Neural crest cell (in vitro differentiated cells): ENCODE results near the gene TMEM170A. TPM values are rescaled to one million over a fixed set of nuclear protein-coding genes. Genes with fewer than 3 reads are reported as not detected.
"Not testable (repeated sequence)": the region's sequence is repeated elsewhere in the genome, so short reads cannot be mapped to it uniquely, and the experiment has no call there.

Source experiments
- DNase-seq: peaks from one replicate; pipeline ENCODE4 v3.0.0; 2021; ENCODE audit warnings: low read depth, mixed read lengths, low spot score
- H3K27ac Mint-ChIP-seq: one replicate; pipeline ENCODE4 v1.8.0; 2021; ENCODE audit warnings: mild to moderate bottlenecking, mixed read lengths; ENCODE audit not compliant: unreplicated experiment
- H3K27me3 Mint-ChIP-seq: 2 replicates; pipeline ENCODE4 v1.8.0; 2021; ENCODE audit warnings: low read depth, mild to moderate bottlenecking, mixed read lengths
- H3K36me3 Mint-ChIP-seq: 2 replicates; pipeline ENCODE4 v1.8.0; 2021; ENCODE audit warnings: low read depth, mild to moderate bottlenecking, mixed read lengths
- H3K4me1 Mint-ChIP-seq: 2 replicates; pipeline ENCODE4 v1.8.0; 2021; ENCODE audit warnings: mixed read lengths
- H3K4me3 Mint-ChIP-seq: one replicate; pipeline ENCODE4 v1.8.0; 2021; ENCODE audit warnings: mild to moderate bottlenecking, mixed read lengths
- H3K9me3 Mint-ChIP-seq: 2 replicates; pipeline ENCODE4 v1.8.0; 2021; ENCODE audit warnings: mixed read lengths
- CTCF ChIP-seq: fragments of 200-600 bp; sonication (generic); conservative IDR thresholded peaks from 2 replicates; pipeline ENCODE4 v1.5.0; 2021; ENCODE audit warnings: antibody characterized with exemption, mild to moderate bottlenecking
- long read RNA-seq: library from polyadenylated mRNA; unstranded; transcript quantifications from one replicate; pipeline ENCODE4 v2.0.0, GENCODE V29; 2020
- total RNA-seq: library from RNA; stranded (reverse); gene quantifications from 2 replicates; pipeline ENCODE4 v1.2.1, GENCODE V29; 2021

Gene TMEM170A, protein sequence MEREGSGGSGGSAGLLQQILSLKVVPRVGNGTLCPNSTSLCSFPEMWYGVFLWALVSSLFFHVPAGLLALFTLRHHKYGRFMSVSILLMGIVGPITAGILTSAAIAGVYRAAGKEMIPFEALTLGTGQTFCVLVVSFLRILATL
- 50.5 and 56.4 TPM in 2 replicates for total RNA-seq
- long read RNA-seq, full-length matches to known transcripts = 17 of 29 reads
- long read RNA-seq, partial matches to known transcripts = 7 of 29 reads
- long read RNA-seq, other reads (novel, unspliced or antisense) = 5 of 29 reads

GRCh38 chr16:75464122-75464918 lies at the start of gene TMEM170A:
Gene TMEM170A (minus strand): TSS chr16:75464689. CDS start chr16:75464600, 89 bp downstream.
- H3K9me3 Mint-ChIP-seq = peaks cover 2% of the 10 kb centered on the region
- peaks cover 2% of the 10 kb centered on the region for H3K36me3 Mint-ChIP-seq
- peaks cover 38% of the 10 kb centered on the region for H3K4me1 Mint-ChIP-seq
- no peaks in the 10 kb centered on the region for H3K27me3 Mint-ChIP-seq
- peak; percentile 100 for DNase-seq
- TF ChIP-seq CTCF = peak; percentile 100
- peak within 1 kb of the TSS; percentile 82 for H3K27ac Mint-ChIP-seq
- H3K4me3 Mint-ChIP-seq = peak within 1 kb of the TSS; percentile 97

- DNase-seq = no peak
- Mint-ChIP-seq H3K9me3 (no peaks in the 10 kb centered on the region), H3K27me3 (no peaks in the 10 kb centered on the region), H3K4me1 (peaks cover 6% of the 10 kb centered on the region), H3K4me3 (no peak overlapping the region), H3K36me3 (no peaks in the 10 kb centered on the region), H3K27ac (no peak overlapping the region)
- TF ChIP-seq CTCF = no peak
Observed at GRCh38 chr16:75506574-75506973, 42.1 kb upstream of the TMEM170A start.

DNA sequence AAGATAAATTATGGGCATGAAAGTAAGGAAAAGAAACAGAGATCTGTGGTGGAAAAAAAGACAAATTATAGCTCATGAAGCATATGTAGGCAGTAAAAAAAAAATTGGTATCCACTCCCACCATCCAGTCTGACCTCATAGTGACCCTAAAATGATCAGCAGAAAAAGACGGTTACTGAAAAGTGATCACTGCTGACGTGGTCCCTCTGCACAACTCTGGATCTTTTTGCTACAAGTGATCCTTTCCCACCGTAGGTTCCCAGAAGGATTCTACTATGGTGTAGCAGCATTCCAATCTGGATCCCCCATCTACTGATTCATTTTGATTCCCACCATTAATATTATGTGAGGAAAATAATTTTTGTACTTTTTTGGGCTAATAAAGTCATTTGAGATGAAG lies 41.6 kb upstream of the TMEM170A start:
- no peak for TF ChIP-seq CTCF
- Mint-ChIP-seq H3K27me3 (no peaks in the 10 kb centered on the region), H3K9me3 (no peaks in the 10 kb centered on the region), H3K4me1 (peaks cover 6% of the 10 kb centered on the region), H3K27ac (no peak overlapping the region), H3K4me3 (no peak overlapping the region), H3K36me3 (no peaks in the 10 kb centered on the region)
- DNase-seq = no peak

- H3K9me3 Mint-ChIP-seq = no peaks in the 10 kb centered on the region
- no peak overlapping the region for H3K27ac Mint-ChIP-seq
- H3K4me1 Mint-ChIP-seq = peaks cover 6% of the 10 kb centered on the region
- no peaks in the 10 kb centered on the region for H3K27me3 Mint-ChIP-seq
- no peak for DNase-seq
- no peak for TF ChIP-seq CTCF
- no peak overlapping the region for H3K4me3 Mint-ChIP-seq
- no peaks in the 10 kb centered on the region for H3K36me3 Mint-ChIP-seq
Observed at GRCh38 chr16:75503801-75504200, 39.3 kb upstream of the TMEM170A start.

GRCh38 chr16:75502916-75503605 lies 38.6 kb upstream of the TMEM170A start:
- no peak overlapping the region for H3K4me3 Mint-ChIP-seq
- peaks cover 6% of the 10 kb centered on the region for H3K4me1 Mint-ChIP-seq
- no peaks in the 10 kb centered on the region for H3K9me3 Mint-ChIP-seq
- H3K27me3 Mint-ChIP-seq = no peaks in the 10 kb centered on the region
- no peak overlapping the region for H3K27ac Mint-ChIP-seq
- DNase-seq = no peak
- TF ChIP-seq CTCF = no peak
- H3K36me3 Mint-ChIP-seq = no peaks in the 10 kb centered on the region

GRCh38 chr16:75501820-75502219 lies 37.3 kb upstream of the TMEM170A start:
- H3K9me3 Mint-ChIP-seq, H3K36me3 Mint-ChIP-seq, H3K27me3 Mint-ChIP-seq, H3K4me1 Mint-ChIP-seq, DNase-seq, H3K27ac Mint-ChIP-seq, H3K4me3 Mint-ChIP-seq: not testable (repeated sequence)
